Kidney tubule cell (primary cell): ENCODE measurements around the gene OTUD5.

Source experiments
- DNase-seq: peaks from one replicate; pipeline ENCODE4 v3.0.0-alpha.2; 2018; ENCODE audit warnings: low spot score

Gene OTUD5

DNA sequence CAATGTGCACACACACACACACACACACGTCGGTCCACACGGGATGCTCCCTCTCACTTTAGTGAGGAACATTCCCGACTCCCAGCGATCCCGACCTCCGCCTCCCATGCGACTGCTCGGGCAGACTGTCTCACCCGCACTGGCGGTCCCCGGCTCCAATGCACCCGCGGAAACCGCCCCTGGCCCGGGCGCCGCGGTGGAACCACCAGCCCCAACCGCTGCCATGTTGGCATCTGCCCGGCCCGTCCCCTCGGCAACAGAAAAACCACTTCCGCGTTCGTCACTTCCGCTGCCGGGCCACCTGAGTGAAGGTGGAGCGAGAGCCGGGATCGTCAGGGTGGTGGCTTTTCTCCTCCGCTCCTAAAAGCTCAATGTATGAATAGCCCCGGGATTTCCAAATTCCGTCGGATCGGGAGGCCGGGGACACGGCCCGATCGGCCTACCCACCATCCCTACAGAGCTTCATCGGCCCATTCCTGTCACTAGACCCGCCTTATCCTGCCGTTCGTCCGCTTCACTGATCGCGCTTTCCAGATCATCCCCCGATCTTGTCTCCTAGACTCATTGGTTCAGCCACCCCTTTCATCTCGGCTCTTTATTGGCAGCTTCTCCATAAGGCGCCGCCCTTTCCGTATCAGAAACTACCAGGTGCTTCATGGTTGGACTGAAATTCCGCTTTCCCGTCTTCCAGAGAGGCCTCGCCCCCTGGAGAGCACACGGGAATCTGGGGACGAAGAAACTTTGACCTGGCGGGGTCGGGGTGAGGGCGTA, 45.8 kb downstream of the OTUD5 start, which contains the start of gene SLC35A2:
Gene SLC35A2, minus strand, starts transcription at position 235 of the 771 bp plus-strand sequence. Its CDS starts 10 bp downstream, at position 225.
- DNase-seq, result peak; percentile 89

DNA sequence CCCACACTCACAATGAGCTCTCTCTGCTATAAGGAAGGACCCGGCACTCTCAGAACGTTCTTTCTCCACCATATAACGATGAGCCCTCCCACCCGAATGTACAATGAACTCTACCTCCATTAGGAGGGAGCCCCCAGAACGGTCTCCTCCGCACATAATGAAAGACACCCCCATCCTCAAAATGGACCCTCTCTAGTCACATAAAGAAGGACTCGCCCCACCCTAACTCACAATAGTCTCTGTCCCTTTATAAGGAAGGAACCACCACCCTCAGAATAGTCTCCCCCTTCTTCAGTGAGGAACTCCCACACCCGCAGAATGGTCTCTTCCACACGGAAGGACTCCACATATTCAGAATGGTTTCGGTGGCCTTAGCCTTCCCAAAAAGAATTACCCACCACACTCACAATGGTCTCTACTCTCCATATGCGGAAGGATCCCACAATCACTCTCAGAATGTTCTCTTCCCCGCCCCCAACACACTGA, 46.4 kb downstream of the OTUD5 start:
- no peak for DNase-seq

GRCh38 chrX:48909703-48910294, 47.6 kb downstream of the OTUD5 start:
- no peak for DNase-seq

GRCh38 chrX:48908600-48908999, 48.8 kb downstream of the OTUD5 start:
- no peak for DNase-seq

- DNase-seq, result no peak
Observed at GRCh38 chrX:48905090-48905790, 52.2 kb downstream of the OTUD5 start.

GRCh38 chrX:48904626-48905025, 52.8 kb downstream of the OTUD5 start:
- DNase-seq, result no peak

DNA sequence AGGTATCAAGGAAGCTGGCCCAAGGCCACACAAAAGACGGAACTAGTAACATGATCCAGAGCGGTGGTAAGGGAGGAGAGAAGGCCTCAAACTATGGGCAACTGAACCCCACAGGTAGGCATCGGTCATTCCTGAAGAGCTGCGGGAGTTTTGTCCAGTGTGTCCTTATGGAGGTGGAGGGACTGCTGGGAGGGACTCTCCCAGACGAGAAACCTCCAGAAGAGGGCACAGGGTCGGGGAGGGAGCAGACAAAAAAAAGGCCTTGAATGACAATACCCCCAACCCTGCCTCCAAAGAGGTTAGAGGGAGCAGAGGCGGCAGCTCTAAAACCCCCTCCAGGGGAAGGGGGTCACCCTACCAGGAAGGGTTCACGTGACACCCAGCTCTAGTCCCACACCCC, 53.2 kb downstream of the OTUD5 start:
- DNase-seq, result no peak

DNA sequence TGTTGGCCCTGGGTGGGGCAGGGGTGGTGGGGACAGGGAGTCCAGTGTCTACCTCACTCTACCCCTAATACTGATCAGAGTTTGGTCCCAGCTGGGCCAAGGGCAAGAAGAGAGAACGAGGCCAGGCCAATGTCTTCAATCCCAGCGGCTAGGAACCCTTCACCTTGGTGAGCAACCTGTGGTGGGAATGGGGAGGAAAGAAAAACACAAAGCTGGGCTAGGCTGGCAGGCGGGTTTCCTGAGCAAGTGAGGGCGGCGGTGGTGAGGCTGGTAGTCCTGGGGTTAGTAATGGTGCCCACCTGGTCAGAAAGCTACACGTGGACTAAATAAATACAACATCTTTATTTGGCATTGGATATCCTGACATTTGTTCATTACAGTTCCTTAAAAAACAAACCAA, 54.1 kb downstream of the OTUD5 start:
- no peak for DNase-seq

DNA sequence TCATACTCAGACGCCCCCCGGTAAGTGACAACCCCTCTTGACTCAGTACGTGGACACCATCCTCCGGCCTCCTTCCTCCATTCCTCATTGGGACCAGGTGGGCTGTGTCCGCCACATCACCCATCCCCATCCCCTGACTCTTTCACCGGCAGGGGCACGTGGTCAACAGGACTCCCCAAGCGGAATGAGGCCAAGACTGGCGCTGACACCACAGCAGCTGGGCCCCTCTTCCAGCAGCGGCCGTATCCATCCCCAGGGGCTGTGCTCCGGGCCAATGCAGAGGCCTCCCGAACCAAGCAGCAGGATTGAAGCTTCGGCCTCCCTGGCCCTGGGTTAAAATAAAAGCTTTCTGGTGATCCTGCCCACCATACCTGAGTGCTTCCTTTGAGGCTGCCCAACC, 54.6 kb downstream of the OTUD5 start:
- no peak for DNase-seq

GRCh38 chrX:48902135-48902534, 55.3 kb downstream of the OTUD5 start:
- DNase-seq, result no peak

GRCh38 chrX:48901069-48901468, 56.3 kb downstream of the OTUD5 start:
- DNase-seq, result no peak

DNA sequence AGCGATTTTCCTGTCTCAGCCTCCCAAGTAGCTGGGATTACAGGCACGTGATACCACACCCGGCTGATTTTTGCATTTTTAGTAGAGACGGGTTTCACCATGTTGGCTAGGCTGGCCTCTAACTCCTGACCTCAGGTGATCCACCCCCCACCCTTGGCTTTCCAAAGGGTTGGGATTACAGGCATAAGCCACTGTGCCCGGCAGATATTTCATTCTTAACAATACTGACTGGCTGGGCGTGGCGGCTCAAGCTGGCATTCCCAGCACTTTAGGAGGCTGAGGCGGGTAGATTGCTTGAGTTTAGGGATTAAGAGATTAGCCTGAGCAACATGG, 58.4 kb downstream of the OTUD5 start:
- no peak for DNase-seq

DNA sequence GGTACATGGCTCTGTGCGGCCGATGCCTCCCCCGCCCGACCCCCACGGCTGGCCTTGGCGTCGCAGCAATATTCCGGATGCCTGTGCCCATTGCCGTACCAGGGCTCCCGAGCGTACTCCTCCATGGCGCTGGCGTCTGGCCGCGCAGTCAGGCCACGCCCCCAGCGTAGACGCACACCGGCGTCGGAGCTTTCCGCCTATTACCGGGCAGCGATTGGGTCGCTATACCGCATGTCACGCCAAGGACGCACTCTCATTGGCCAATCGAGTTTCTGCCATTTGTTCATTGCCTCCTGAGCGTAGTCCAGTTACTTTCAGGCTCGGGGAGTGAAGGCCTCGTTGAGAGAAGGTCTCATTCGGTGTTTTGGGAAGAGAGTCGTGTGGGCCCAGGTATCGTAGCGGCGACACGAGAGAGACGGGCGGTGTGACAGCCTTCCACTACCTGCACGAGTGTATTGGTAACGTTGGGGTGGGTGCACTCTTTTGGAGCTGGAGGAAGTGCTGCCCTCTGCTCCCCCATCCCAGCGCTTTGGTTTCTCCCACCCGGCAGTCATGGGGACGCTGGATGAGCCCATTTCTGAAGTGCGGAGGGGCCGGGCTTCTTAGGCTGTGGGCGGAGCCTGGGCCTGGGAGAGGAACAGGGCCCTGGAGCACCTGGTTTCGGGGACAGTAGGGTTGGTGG, 59.6 kb downstream of the OTUD5 start, which contains the start of the genes PQBP1 and TIMM17B:
Gene PQBP1, plus strand, starts transcription at position 306 of the 682 bp plus-strand sequence. CDS start 580 bp downstream, outside the sequence.
Gene TIMM17B, minus strand, starts transcription at position 144 of the 682 bp plus-strand sequence. Its CDS starts 19 bp downstream, at position 125.
- peak; percentile 95 for DNase-seq

DNA sequence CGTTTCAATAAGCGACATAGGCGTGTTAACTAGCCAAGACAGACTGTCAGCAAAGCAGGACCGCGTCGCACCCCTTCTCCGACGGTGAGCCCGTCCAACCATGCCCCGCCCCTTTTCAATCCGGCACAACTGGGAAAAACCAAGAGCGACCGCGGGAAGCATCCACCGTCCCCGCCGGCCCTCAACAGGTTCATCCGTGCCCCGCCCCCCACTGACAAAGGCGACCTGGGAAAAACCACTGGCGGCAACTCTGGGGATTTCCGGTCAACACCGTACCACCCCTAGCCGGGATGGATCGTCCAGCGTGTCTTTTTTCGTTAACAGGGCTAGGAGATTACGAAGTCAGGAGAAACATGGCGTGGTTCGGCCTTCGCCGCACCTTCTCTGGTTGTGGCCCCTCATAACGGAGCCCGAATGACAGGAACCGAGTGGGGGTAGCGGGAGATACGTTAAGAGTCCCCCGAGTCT, 60.2 kb downstream of the OTUD5 start:
- DNase-seq, result peak; percentile 82

GRCh38 chrX:48896611-48897011, 60.8 kb downstream of the OTUD5 start:
- DNase-seq, result no peak

GRCh38 chrX:48894891-48895290, 62.5 kb downstream of the OTUD5 start:
- no peak for DNase-seq

- no peak for DNase-seq
Observed at GRCh38 chrX:48893556-48894348, 63.7 kb downstream of the OTUD5 start.

- DNase-seq, result no peak
Observed at GRCh38 chrX:48892896-48893295, 64.5 kb downstream of the OTUD5 start.

GRCh38 chrX:48891402-48892288, 65.8 kb downstream of the OTUD5 start:
- peak; percentile 92 for DNase-seq

- no peak for DNase-seq
Observed at GRCh38 chrX:48890934-48891401, 66.4 kb downstream of the OTUD5 start.
